Astrocyte of the spinal cord (primary cell): ENCODE data around the gene IL18R1.

Experiments used
- DNase-seq: peaks from one replicate; pipeline ENCODE4 v3.0.0; 2011; ENCODE audit warnings: low read depth, low spot score
- H3K4me3 ChIP-seq: 2 replicates; pipeline ENCODE4 v1.5.1; 2011; ENCODE audit warnings: low read depth, mild to moderate bottlenecking, low read length, moderate library complexity
- in situ Hi-C: cut with HindIII; loops from 2 replicates; pipeline ENCODE4 v1.10.0; 2017; ENCODE audit warnings: low sequenced_read_pairs
- TF ChIP-seq, protein P1 (sequence below): IDR thresholded peaks from 2 replicates; pipeline ENCODE4 v1.5.1; 2012; ENCODE audit warnings: low read depth, mild to moderate bottlenecking, low read length, inconsistent platforms

IL18R1 gene

DNA sequence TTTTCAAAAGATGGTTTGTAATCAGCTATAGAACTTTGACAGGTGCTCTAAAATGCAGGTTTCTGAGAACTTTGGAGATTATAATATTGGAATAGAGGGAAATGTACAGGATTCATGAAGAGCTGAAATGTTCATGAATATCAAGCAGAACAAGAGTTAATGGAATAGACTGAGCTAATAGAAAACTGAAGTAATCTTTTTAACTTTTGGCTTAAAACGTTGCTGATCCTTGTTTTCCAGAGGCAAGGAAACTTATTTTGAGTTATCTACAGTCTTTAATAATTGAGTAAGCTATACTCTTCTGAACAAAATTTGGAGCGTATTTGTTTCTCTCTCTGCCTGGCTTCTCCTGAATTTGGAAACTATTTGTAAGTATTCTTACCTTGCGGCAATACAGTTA is 56.6 kb downstream of the IL18R1 start:
- DNase-seq = no peak
- TF ChIP-seq, protein P1, sequence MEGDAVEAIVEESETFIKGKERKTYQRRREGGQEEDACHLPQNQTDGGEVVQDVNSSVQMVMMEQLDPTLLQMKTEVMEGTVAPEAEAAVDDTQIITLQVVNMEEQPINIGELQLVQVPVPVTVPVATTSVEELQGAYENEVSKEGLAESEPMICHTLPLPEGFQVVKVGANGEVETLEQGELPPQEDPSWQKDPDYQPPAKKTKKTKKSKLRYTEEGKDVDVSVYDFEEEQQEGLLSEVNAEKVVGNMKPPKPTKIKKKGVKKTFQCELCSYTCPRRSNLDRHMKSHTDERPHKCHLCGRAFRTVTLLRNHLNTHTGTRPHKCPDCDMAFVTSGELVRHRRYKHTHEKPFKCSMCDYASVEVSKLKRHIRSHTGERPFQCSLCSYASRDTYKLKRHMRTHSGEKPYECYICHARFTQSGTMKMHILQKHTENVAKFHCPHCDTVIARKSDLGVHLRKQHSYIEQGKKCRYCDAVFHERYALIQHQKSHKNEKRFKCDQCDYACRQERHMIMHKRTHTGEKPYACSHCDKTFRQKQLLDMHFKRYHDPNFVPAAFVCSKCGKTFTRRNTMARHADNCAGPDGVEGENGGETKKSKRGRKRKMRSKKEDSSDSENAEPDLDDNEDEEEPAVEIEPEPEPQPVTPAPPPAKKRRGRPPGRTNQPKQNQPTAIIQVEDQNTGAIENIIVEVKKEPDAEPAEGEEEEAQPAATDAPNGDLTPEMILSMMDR = no peak
- H3K4me3 ChIP-seq = no peak overlapping the region
- in situ Hi-C loops = no loop called here

DNA sequence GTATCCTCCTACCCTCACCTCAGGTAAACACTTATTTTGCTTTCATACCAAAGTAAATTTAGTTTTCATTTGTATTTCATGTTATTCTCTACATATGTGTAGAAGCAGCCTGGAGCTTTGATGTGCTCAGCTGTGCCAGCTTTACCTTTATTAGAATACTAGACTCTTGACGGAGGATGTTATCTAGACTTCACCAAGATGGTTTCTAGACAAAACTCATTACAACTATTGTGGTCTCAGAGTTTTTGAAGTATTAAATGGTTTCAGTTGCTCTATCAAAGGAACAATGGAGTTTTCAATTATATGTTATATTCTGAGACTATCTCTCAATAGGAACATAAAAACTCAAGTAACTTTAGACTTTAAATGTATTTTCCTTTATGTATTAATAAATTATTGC is 62.4 kb downstream of the IL18R1 start:
- no peak for DNase-seq
- no peak overlapping the region for H3K4me3 ChIP-seq
- TF ChIP-seq, protein P1 = no peak
- in situ Hi-C loops = no loop called here

DNA sequence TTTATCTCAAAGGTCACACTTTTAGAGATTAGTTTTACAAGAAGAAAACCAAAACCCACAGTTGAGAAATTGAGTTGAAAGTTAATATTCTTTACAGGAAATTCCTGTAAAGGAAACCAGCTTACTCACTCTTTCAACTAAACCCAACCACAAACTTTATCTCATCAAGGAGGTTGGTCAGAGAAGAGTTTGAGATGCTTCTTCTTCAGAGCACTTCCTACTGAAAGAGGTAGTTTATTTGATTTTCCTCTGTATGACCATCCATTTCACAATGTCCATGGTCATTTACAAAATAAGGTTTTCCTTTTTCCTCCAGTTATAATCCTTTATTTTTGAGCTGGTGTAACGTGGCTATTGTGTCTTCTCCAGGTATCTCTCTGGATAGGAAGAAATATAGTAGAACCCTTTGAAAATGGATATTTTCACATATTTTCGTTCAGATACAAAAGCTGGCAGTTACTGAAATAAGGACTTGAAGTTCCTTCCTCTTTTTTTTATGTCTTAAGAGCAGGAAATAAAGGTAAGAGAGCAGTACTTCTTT is 62.9 kb downstream of the IL18R1 start:
- in situ Hi-C loops = no loop called here
- DNase-seq = peak; percentile 16
- no peak overlapping the region for H3K4me3 ChIP-seq
- TF ChIP-seq, protein P1 = no peak

DNA sequence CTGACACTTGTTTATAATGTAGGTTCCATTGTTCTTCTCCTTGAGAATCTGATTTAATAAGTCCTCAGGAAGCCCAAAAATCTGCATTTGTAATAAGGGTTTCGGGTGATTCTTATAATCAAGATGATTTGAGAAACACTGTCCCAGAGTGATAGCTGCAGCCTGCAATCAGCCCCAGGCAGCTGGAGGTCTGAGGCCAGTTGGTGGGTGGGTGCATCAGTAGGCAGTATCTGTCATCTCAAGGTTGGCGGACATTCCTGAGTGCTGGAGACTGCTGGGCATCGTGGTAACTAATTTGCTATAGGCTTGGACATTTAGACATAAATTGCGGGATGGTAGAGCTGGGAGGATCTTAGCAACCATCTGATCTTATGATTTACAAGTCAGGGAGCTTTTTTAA is 64.7 kb downstream of the IL18R1 start:
- no peak overlapping the region for H3K4me3 ChIP-seq
- in situ Hi-C loops = no loop called here
- no peak for DNase-seq
- TF ChIP-seq, protein P1 = no peak

DNA sequence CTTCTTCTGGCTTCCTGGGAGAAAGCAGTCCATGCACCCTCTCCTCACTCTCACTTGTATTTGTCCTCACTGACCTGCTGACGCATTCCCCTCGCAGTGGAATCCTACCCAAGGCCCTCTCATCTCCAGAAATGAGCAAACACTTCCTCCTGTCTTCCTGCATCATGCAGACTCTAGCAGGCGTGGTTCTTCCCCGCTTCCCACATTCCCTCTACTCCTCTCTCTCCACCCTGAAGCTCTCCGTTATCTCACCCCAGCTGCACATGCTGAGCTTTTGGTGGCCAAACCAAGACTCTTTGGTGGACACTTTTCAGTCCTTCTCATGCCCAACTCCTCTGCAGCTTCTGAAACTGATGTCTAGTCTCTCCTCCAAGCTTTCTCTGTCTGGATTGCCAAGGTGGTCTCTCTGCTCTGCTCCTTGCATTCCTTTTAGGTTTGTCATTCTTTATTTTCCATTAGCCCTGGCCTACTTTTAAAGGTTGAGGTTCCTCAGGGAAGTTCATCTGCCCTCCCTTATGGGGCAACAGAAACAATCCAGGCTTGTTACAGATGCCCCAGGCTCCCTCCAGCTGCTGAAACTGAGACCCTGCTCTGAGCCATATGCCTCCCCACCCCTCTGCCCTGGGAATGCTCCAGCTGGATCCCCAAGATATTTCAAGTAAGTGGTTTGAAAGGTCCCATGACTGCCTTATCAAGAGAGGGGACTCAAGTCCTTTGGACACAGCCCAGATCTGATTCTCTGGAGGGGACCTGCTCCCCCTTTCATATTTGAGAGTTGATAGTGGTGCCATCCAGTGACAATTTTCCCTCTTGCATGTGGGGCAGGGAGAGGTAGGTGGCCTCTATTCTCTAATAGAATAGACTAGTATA is 66.5 kb downstream of the IL18R1 start:
- in situ Hi-C loops = no loop called here
- TF ChIP-seq, protein P1 = no peak
- H3K4me3 ChIP-seq = no peak overlapping the region
- DNase-seq = no peak

DNA sequence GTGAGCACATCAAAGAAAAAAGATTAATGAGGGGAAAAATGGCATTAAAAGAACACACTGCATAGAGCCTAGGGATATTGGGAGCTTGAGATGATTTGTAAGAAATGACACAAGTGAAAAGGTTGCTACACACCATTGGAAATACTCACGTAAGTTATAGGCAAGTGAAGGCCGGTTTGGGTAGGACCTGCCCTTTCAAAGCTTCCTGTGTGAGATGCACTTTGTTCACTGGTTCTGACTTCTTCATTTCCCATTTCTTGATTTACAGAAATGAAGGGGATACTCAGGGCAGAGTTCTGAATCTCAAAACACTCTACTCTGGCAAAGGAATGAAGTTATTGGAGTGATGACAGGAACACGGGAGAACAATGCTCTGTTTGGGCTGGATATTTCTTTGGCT is 67.3 kb downstream of the IL18R1 start, which contains the start of gene IL18RAP:
TSS of gene IL18RAP (plus strand) at position 251 of the 400 bp plus-strand sequence. CDS start at position 369, 118 bp downstream.
- H3K4me3 ChIP-seq = no peak within 1 kb of the TSS
- TF ChIP-seq, protein P1 = no peak
- in situ Hi-C loops = no loop called here
- no peak for DNase-seq
